Activated T-cell treated with anti-CD3 and anti-CD28 coated beads, Interleukin-2, amount 50 U/mL, for 72 hours (primary cell): Measurements from ENCODE around the gene ARL6IP4. TPM values are rescaled to one million over a fixed set of nuclear protein-coding genes. Genes with fewer than 3 reads are reported as not detected.

ENCODE experiments used
- ATAC-seq, 2 donors: fragments of 150-1000 bp; cut with Tn5 transposase; replicated peaks in 1 of 2; 2 replicates each; pipeline ENCODE4 v1.10.0; 2021; ENCODE audit warnings: moderate library complexity in 2 of 2, mild to moderate bottlenecking in 1 of 2
- DNase-seq, 2 donors: peaks; one replicate each; pipeline ENCODE4 v3.0.0; 2021 to 2022; ENCODE audit warnings: mixed read lengths in 1 of 2
- H3K27ac Mint-ChIP-seq: one replicate; pipeline ENCODE4 v1.8.0; 2022; ENCODE audit warnings: mild to moderate bottlenecking, moderate library complexity, mixed read lengths
- H3K27me3 Mint-ChIP-seq: one replicate; pipeline ENCODE4 v1.8.0; 2022; ENCODE audit warnings: low read depth, mixed read lengths
- H3K36me3 Mint-ChIP-seq, 2 donors: one replicate each; pipeline ENCODE4 v1.8.0; 2022; ENCODE audit warnings: mixed read lengths in 2 of 2, mild to moderate bottlenecking in 1 of 2; ENCODE audit not compliant: insufficient read depth in 2 of 2
- H3K4me1 Mint-ChIP-seq: one replicate; pipeline ENCODE4 v1.8.0; 2022; ENCODE audit warnings: low read depth, mixed read lengths
- H3K4me3 Mint-ChIP-seq, 2 donors: one replicate each; pipeline ENCODE4 v1.8.0; 2022; ENCODE audit warnings: mild to moderate bottlenecking in 2 of 2, mixed read lengths in 2 of 2, moderate library complexity in 2 of 2
- H3K9me3 Mint-ChIP-seq, 2 donors: one replicate each; pipeline ENCODE4 v1.8.0; 2022; ENCODE audit warnings: mixed read lengths in 2 of 2
- total RNA-seq, 2 donors: library from RNA; stranded (reverse); gene quantifications; one replicate each; pipeline ENCODE4 v1.2.3, GENCODE V29; 2022

ARL6IP4 gene
- total RNA-seq, 2 donors from 2014 or later = 183 to 187 TPM

- Mint-ChIP-seq H3K9me3 (no peaks in the 10 kb centered on the region), H3K27me3 (no peaks in the 10 kb centered on the region), H3K36me3 (peaks cover 2 to 3% of the 10 kb centered on the region in 2 donors), H3K4me3 (no peak overlapping the region), H3K27ac (no peak overlapping the region), H3K4me1 (peaks cover 41% of the 10 kb centered on the region)
- ATAC-seq = no peak
- no peak for DNase-seq
Observed at GRCh38 chr12:122985338-122986257, 5.1 kb downstream of the ARL6IP4 start.

- no peak overlapping the region for H3K27ac Mint-ChIP-seq
- H3K36me3 Mint-ChIP-seq = peaks cover 2 to 3% of the 10 kb centered on the region in 2 donors
Observed at GRCh38 chr12:122986258-122986871, 5.9 kb downstream of the ARL6IP4 start.

GRCh38 chr12:122987086-122987951 lies 6.8 kb downstream of the ARL6IP4 start:
- H3K9me3 Mint-ChIP-seq = no peaks in the 10 kb centered on the region
- peaks cover 2 to 3% of the 10 kb centered on the region in 2 donors for H3K36me3 Mint-ChIP-seq
- H3K27ac Mint-ChIP-seq = no peak overlapping the region
- H3K4me1 Mint-ChIP-seq = peaks cover 31% of the 10 kb centered on the region
- H3K4me3 Mint-ChIP-seq = no peak overlapping the region
- no peaks in the 10 kb centered on the region for H3K27me3 Mint-ChIP-seq
- no peak for DNase-seq
- ATAC-seq = no peak

More at GRCh38 chr12:122986258-122986871, 5.9 kb downstream of the ARL6IP4 start:
- no peak overlapping the region for H3K4me3 Mint-ChIP-seq
- H3K4me1 Mint-ChIP-seq = peaks cover 40% of the 10 kb centered on the region
- no peaks in the 10 kb centered on the region for H3K9me3 Mint-ChIP-seq
- ATAC-seq (no peak), DNase-seq (no peak)
- H3K27me3 Mint-ChIP-seq = no peaks in the 10 kb centered on the region

GRCh38 chr12:122988036-122988435 lies 7.6 kb downstream of the ARL6IP4 start:
- H3K27ac Mint-ChIP-seq = no peak overlapping the region
- H3K4me1 Mint-ChIP-seq = peaks cover 24% of the 10 kb centered on the region
- H3K4me3 Mint-ChIP-seq = no peak overlapping the region
- no peaks in the 10 kb centered on the region for H3K27me3 Mint-ChIP-seq
- no peaks in the 10 kb centered on the region for H3K9me3 Mint-ChIP-seq
- ATAC-seq (no peak), DNase-seq (no peak)
- H3K36me3 Mint-ChIP-seq = peaks cover 2% of the 10 kb centered on the region in 2 donors

GRCh38 chr12:122988612-122989212 lies 8.2 kb downstream of the ARL6IP4 start:
- no peak for DNase-seq
- no peak for ATAC-seq
- Mint-ChIP-seq H3K4me3 (no peak overlapping the region), H3K27ac (no peak overlapping the region), H3K36me3 (no peaks in the 10 kb centered on the region), H3K9me3 (no peaks in the 10 kb centered on the region), H3K4me1 (peaks cover 17% of the 10 kb centered on the region), H3K27me3 (no peaks in the 10 kb centered on the region)

- no peaks in the 10 kb centered on the region for H3K9me3 Mint-ChIP-seq
- ATAC-seq (no peak), DNase-seq (no peak)
- H3K27ac Mint-ChIP-seq = no peak overlapping the region
- H3K4me1 Mint-ChIP-seq = peaks cover 11% of the 10 kb centered on the region
- no peak overlapping the region for H3K4me3 Mint-ChIP-seq
- no peaks in the 10 kb centered on the region for H3K27me3 Mint-ChIP-seq
- H3K36me3 Mint-ChIP-seq = no peaks in the 10 kb centered on the region
Observed at GRCh38 chr12:122989225-122989839, 8.9 kb downstream of the ARL6IP4 start.

- Mint-ChIP-seq H3K27ac (no peak overlapping the region), H3K4me3 (no peak overlapping the region), H3K27me3 (no peaks in the 10 kb centered on the region), H3K9me3 (no peaks in the 10 kb centered on the region), H3K36me3 (no peaks in the 10 kb centered on the region), H3K4me1 (peaks cover 5% of the 10 kb centered on the region)
- DNase-seq (no peak), ATAC-seq (no peak)
Observed at GRCh38 chr12:122989874-122990419, 9.5 kb downstream of the ARL6IP4 start.

- H3K4me1 Mint-ChIP-seq = no peaks in the 10 kb centered on the region
- DNase-seq (no peak), ATAC-seq (no peak)
- no peaks in the 10 kb centered on the region for H3K27me3 Mint-ChIP-seq
- H3K36me3 Mint-ChIP-seq = no peaks in the 10 kb centered on the region
- H3K4me3 Mint-ChIP-seq = no peak overlapping the region
- peak overlapping the region; percentile 13 for H3K27ac Mint-ChIP-seq
- no peaks in the 10 kb centered on the region for H3K9me3 Mint-ChIP-seq
Observed at GRCh38 chr12:122990561-122990960, 10.1 kb downstream of the ARL6IP4 start.

GRCh38 chr12:122990961-122991622 lies 10.6 kb downstream of the ARL6IP4 start:
- no peak for ATAC-seq
- no peak for DNase-seq
- Mint-ChIP-seq H3K36me3 (no peaks in the 10 kb centered on the region), H3K27me3 (no peaks in the 10 kb centered on the region), H3K4me3 (no peak overlapping the region), H3K9me3 (no peaks in the 10 kb centered on the region), H3K4me1 (no peaks in the 10 kb centered on the region), H3K27ac (no peak overlapping the region)

- H3K36me3 Mint-ChIP-seq = no peaks in the 10 kb centered on the region
- no peaks in the 10 kb centered on the region for H3K4me1 Mint-ChIP-seq
- no peaks in the 10 kb centered on the region for H3K9me3 Mint-ChIP-seq
- no peak for ATAC-seq
- no peak for DNase-seq
- no peaks in the 10 kb centered on the region for H3K27me3 Mint-ChIP-seq
- H3K4me3 Mint-ChIP-seq = no peak overlapping the region
- H3K27ac Mint-ChIP-seq = no peak overlapping the region
Observed at GRCh38 chr12:122991623-122992275, 11.3 kb downstream of the ARL6IP4 start.

- H3K9me3 Mint-ChIP-seq = no peaks in the 10 kb centered on the region
- no peak for DNase-seq
- no peak for ATAC-seq
- H3K36me3 Mint-ChIP-seq = no peaks in the 10 kb centered on the region
- no peaks in the 10 kb centered on the region for H3K4me1 Mint-ChIP-seq
- H3K27me3 Mint-ChIP-seq = no peaks in the 10 kb centered on the region
- H3K27ac Mint-ChIP-seq = no peak overlapping the region
- no peak overlapping the region for H3K4me3 Mint-ChIP-seq
Observed at GRCh38 chr12:122992386-122992785, 11.9 kb downstream of the ARL6IP4 start.
